DMS 273 (cell line): Measurements from ENCODE around the gene LGI2.
A peak's percentile ranks its signal among the peaks of the same experiment; 100 is the strongest.
"Not testable (repeated sequence)": the region's sequence is repeated elsewhere in the genome, so short reads cannot be mapped to it uniquely, and the experiment has no call there.

Source experiments
- DNase-seq: peaks from one replicate; lab custom pipeline; 2025; ENCODE audit not compliant: unreplicated experiment; lab: John Stamatoyannopoulos, UW

Gene LGI2

DNA sequence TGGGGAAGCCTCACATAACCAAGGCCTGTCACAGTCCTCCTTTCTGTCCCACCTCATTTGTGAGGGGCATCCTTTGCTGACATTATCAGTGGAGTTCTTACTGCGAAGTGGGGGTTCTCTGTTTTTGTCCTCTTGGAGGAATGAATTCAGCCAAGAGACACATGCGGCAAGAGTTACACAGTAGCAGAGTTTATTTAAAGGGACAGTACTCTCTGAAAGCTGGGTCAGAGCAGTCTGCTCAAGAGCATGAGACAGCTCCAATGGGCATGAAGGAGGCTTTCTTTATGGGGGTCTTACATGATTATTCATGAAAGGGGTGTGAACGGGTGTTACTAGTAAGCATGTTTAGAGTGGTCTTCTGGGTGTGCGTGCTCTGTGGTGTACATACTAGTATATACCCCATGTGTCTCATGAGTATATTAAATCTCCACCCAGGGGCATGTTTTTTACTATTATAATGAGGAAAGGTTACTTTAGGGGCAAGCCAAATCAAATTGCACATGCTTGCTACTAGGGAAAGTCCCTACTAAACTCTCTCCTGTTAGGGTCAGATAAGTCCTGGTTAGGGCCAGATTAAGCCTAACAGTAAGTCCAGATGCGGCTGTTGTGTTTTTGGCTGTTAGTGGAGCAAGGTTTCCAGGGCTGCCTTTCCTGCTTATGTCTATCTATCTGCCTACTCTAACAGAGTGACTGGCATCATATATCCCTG is 19.8 kb upstream of the LGI2 start:
- no peak for DNase-seq

DNA sequence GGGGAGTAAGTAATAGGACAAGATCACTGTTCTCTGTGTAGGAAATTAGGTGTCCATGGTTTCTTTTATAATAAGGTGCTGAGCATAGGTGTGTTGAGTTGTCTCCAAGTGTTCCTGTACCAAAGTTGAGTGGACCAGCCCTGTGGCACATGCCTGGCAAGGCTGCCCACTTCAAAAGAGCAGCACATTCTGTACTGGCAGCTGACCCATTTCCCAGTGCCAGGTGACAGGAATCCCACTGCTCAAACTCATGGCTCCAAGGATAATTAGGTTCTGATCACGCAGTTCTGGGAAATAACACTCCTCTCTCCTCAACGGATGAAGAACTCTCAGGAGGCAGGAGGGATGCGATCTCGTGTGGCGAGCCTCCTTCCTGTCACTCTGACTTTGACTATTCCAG is 12.8 kb upstream of the LGI2 start:
- no peak for DNase-seq

GRCh38 chr4:25033526-25033925 is 2.8 kb upstream of the LGI2 start:
- no peak for DNase-seq

DNA sequence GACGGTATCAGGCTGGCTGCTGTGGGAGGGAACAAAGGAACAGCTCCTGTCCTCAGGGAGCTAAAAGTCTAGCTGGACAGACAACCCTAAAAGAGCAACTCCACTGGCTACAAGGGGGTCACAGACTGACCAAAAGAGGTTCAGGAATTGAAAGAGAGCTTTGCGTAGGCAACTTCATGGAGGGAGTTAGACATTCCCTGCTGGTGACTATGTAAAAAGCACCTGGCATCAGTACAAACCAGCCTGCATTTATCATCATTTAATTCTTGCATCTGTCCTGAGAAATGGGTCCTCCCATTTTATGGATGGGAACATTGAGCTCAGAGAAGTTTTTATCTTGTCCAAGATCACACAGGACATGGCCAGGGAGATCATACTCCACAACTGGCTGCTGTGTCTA is 1.4 kb upstream of the LGI2 start:
- peak; percentile 19 for DNase-seq

- DNase-seq, result peak; percentile 42
These were observed 403 bp upstream of the LGI2 start for GRCh38 chr4:25031077-25031621.

GRCh38 chr4:25029479-25030276 is 1.1 kb downstream of the LGI2 start:
- peak; percentile 21 for DNase-seq

- DNase-seq, result peak; percentile 8
These were observed 1.9 kb downstream of the LGI2 start for GRCh38 chr4:25028851-25029250.

GRCh38 chr4:25022766-25023165 is 8.0 kb downstream of the LGI2 start:
- DNase-seq, result peak; percentile 10

DNA sequence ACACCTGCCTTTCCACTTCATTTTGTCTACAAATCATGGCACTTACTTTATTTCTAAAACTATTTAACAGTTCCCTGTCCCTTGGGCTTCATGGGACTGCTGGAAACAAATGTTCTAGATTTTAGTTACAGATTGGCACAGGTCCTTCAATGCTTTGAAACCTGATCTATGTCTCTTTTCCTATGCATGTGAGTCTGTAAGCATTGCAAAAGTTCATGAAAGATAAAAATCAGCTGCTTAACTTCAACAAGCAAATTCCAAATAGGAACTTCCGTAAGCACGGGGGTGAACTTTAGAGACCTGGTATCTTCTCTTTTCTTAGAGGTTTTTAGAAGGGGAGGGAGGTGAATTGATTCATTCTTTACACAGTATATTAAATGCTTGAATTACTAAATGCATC is 9.5 kb downstream of the LGI2 start:
- DNase-seq, result peak; percentile 57

GRCh38 chr4:25020236-25020635 is 10.5 kb downstream of the LGI2 start:
- no peak for DNase-seq

- DNase-seq, result no peak
These were observed 11.2 kb downstream of the LGI2 start for GRCh38 chr4:25019501-25019900.

GRCh38 chr4:25015012-25015411 is 15.7 kb downstream of the LGI2 start:
- DNase-seq, result no peak

- not testable (repeated sequence) for DNase-seq
These were observed 16.1 kb downstream of the LGI2 start for GRCh38 chr4:25014662-25014983.

DNA sequence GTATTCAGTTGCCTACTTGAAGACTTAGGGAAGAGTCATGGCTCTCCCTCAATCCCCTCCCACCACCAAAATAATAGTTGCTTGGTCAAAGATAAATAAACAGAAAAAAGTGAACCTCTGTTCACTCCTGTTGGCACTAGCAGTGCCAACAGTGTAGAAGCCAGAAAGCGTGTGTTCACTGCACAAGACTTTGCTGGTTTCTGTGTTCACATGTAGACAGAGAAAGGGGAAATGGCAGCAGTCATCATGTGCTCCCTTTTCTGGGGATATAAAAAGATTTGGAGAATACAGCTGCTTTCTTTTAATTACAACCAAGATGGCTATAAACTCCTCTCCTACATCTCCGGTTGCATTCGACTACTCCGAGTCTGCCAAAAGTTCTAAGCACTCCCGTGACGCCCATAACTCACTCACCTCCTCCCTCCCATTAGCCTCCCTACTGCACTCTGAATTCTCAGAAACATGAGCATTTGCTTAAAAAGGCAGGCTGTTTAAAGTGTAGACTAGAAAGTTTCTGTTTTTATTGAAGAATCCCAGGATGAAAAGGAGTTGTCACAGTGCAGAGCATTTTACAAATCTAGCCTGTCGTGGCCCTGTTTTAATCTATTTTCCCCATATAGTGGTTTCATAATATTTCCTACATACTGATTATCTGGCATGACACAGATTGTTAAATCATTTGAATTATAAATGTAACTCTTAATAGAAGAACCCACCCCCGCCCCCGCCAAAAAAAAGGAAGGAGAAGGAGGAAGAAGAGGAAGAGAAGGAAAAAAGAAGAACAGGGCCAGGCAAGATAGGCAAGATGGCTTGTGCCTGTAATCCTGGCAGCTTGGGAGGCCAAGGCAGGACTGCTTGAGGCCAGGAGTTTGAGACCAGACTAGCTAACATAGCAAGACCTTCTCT is 16.7 kb downstream of the LGI2 start:
- peak; percentile 16 for DNase-seq

DNA sequence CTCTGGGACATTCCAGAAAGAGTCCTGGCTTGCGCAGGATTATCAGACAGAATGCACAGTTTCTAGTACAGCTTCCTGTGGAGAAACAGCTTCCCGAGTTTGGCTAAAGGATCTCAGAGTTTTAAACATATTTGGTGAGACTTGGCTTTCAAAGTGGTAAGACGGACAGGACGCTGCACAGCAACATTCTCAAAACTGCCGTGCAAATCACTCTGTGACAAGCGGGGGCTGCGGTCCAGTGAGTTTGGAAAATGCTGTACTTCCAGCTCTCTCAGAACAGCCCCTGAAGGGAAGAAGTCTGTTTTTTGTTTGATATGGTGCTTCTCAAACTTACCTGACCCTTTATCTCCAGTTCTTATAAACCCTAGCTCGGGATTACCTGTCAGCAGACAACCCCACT is 18.1 kb downstream of the LGI2 start:
- DNase-seq, result no peak

GRCh38 chr4:25011135-25011866 is 19.4 kb downstream of the LGI2 start:
- no peak for DNase-seq

- no peak for DNase-seq
These were observed 23.1 kb downstream of the LGI2 start for GRCh38 chr4:25007598-25007997.

- DNase-seq, result no peak
These were observed 28.1 kb downstream of the LGI2 start for GRCh38 chr4:25002681-25003080.

- no peak for DNase-seq
These were observed 29.2 kb downstream of the LGI2 start for GRCh38 chr4:25001509-25001908.

GRCh38 chr4:25000639-25001038 is 30.1 kb downstream of the LGI2 start:
- DNase-seq, result no peak
